ENCODE results near the gene ATP1B3. TPM values are rescaled to one million over a fixed set of nuclear protein-coding genes. Genes with fewer than 3 reads are reported as not detected.
"Not testable (repeated sequence)": the region's sequence is repeated elsewhere in the genome, so short reads cannot be mapped to it uniquely, and the experiment has no call there.

Gene ATP1B3
- total RNA-seq, 2 experiments from 2014 or later, result 106 to 119 TPM

- H3K4me3 Mint-ChIP-seq; DNase-seq; H3K36me3 Mint-ChIP-seq (ENCODE audit: low read depth); intact Hi-C loops (cut with micrococcal nuclease); H3K4me1 Mint-ChIP-seq (ENCODE audit: low read depth); H3K27me3 Mint-ChIP-seq (ENCODE audit: low read depth); H3K9me3 Mint-ChIP-seq; H3K27ac Mint-ChIP-seq: not testable (repeated sequence)
- CTCF ChIA-PET, result interaction anchor here (0.6 to 0.7 kb wide), 2 partner anchors 9 to 416 kb away, joined by 3 read pairs; no protein-coding TSS in a partner anchor
These were observed 28.2 kb upstream of the ATP1B3 start for GRCh38 chr3:141848159-141848748.

- Mint-ChIP-seq H3K9me3 (no peaks in the 10 kb centered on the region), H3K27me3 (ENCODE audit: low read depth) (no peaks in the 10 kb centered on the region), H3K4me1 (ENCODE audit: low read depth) (peaks cover 3% of the 10 kb centered on the region), H3K4me3 (no peak overlapping the region), H3K36me3 (ENCODE audit: low read depth) (no peaks in the 10 kb centered on the region), H3K27ac (no peak overlapping the region)
- intact Hi-C loops (cut with micrococcal nuclease), result no loop called here
- CTCF ChIA-PET, result interaction anchor here (0.6 kb wide), 2 partner anchors 8 to 331 kb away, joined by 3 to 4 read pairs; no protein-coding TSS in a partner anchor
- DNase-seq, result no peak
These were observed 27.2 kb upstream of the ATP1B3 start for GRCh38 chr3:141849056-141849815.

- H3K4me3 Mint-ChIP-seq, result no peak overlapping the region
- peaks cover 3% of the 10 kb centered on the region for H3K4me1 Mint-ChIP-seq (ENCODE audit: low read depth)
- H3K36me3 Mint-ChIP-seq (ENCODE audit: low read depth), result no peaks in the 10 kb centered on the region
- intact Hi-C loops (cut with micrococcal nuclease), result no loop called here
- no peaks in the 10 kb centered on the region for H3K9me3 Mint-ChIP-seq
- H3K27me3 Mint-ChIP-seq (ENCODE audit: low read depth), result no peaks in the 10 kb centered on the region
- CTCF ChIA-PET, result no interaction called here
- no peak for DNase-seq
- no peak overlapping the region for H3K27ac Mint-ChIP-seq
These were observed 25.0 kb upstream of the ATP1B3 start for GRCh38 chr3:141851411-141851810.

DNA sequence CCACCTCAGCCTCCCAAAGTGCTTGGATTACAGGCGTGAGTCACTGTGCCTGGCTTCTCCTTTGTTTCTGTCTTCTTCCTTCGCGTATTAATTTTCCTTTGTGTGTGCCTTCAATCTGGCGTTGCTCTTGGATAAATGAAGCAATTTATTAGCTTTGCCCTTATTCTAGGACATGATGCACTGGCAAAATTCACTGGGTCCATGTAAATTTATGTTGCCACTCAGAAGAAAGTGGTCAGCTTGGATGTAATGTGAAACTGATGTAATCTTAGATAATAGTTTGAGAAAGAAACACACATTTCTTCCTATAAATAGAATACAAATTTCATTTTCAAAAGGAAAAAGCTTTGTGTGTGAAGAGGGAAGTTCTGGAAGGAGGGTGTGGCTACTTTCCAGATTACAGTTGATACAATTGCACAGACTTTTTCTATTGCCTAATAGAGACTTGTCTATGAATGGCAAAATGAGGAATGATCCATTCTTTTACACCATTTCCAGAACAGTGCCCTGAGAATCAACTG lies 23.3 kb upstream of the ATP1B3 start:
- Mint-ChIP-seq H3K27ac (no peak overlapping the region), H3K4me3 (no peak overlapping the region), H3K27me3 (ENCODE audit: low read depth) (no peaks in the 10 kb centered on the region), H3K9me3 (no peaks in the 10 kb centered on the region), H3K4me1 (ENCODE audit: low read depth) (peaks cover 3% of the 10 kb centered on the region), H3K36me3 (ENCODE audit: low read depth) (no peaks in the 10 kb centered on the region)
- CTCF ChIA-PET, result no interaction called here
- DNase-seq, result no peak
- intact Hi-C loops (cut with micrococcal nuclease), result no loop called here

GRCh38 chr3:141853629-141854168 lies 22.7 kb upstream of the ATP1B3 start:
- CTCF ChIA-PET, result no interaction called here
- intact Hi-C loops (cut with micrococcal nuclease), result no loop called here
- peaks cover 3% of the 10 kb centered on the region for H3K4me1 Mint-ChIP-seq (ENCODE audit: low read depth)

GRCh38 chr3:141854599-141854998 lies 21.8 kb upstream of the ATP1B3 start:
- Mint-ChIP-seq H3K36me3 (ENCODE audit: low read depth) (no peaks in the 10 kb centered on the region), H3K9me3 (no peaks in the 10 kb centered on the region), H3K27me3 (ENCODE audit: low read depth) (no peaks in the 10 kb centered on the region), H3K4me3 (no peak overlapping the region), H3K4me1 (ENCODE audit: low read depth) (peaks cover under 1% of the 10 kb centered on the region), H3K27ac (no peak overlapping the region)
- DNase-seq, result no peak
- CTCF ChIA-PET, result no interaction called here
- intact Hi-C loops (cut with micrococcal nuclease), result no loop called here

More at GRCh38 chr3:141853629-141854168, 22.7 kb upstream of the ATP1B3 start:
- no peak for DNase-seq
- Mint-ChIP-seq H3K9me3 (no peaks in the 10 kb centered on the region), H3K27ac (no peak overlapping the region), H3K27me3 (ENCODE audit: low read depth) (no peaks in the 10 kb centered on the region), H3K36me3 (ENCODE audit: low read depth) (no peaks in the 10 kb centered on the region), H3K4me3 (no peak overlapping the region)

- intact Hi-C loops (cut with micrococcal nuclease), result no loop called here
- Mint-ChIP-seq H3K4me3 (no peak overlapping the region), H3K27me3 (ENCODE audit: low read depth) (no peaks in the 10 kb centered on the region), H3K36me3 (ENCODE audit: low read depth) (no peaks in the 10 kb centered on the region), H3K27ac (no peak overlapping the region), H3K9me3 (no peaks in the 10 kb centered on the region), H3K4me1 (ENCODE audit: low read depth) (peaks cover 4% of the 10 kb centered on the region)
- CTCF ChIA-PET, result no interaction called here
- DNase-seq, result no peak
These were observed 18.1 kb upstream of the ATP1B3 start for GRCh38 chr3:141858312-141858711.

- intact Hi-C loops (cut with micrococcal nuclease), result no loop called here
- no peak for DNase-seq
- Mint-ChIP-seq H3K36me3 (ENCODE audit: low read depth) (no peaks in the 10 kb centered on the region), H3K4me3 (no peak overlapping the region), H3K4me1 (ENCODE audit: low read depth) (peaks cover 11% of the 10 kb centered on the region), H3K9me3 (no peaks in the 10 kb centered on the region), H3K27ac (no peak overlapping the region), H3K27me3 (ENCODE audit: low read depth) (no peaks in the 10 kb centered on the region)
- CTCF ChIA-PET, result no interaction called here
These were observed 16.8 kb upstream of the ATP1B3 start for GRCh38 chr3:141859651-141860050.

- Mint-ChIP-seq H3K27ac (no peak overlapping the region), H3K9me3 (no peaks in the 10 kb centered on the region), H3K27me3 (ENCODE audit: low read depth) (no peaks in the 10 kb centered on the region), H3K4me3 (no peak overlapping the region), H3K36me3 (ENCODE audit: low read depth) (no peaks in the 10 kb centered on the region), H3K4me1 (ENCODE audit: low read depth) (peaks cover 11% of the 10 kb centered on the region)
- no peak for DNase-seq
- CTCF ChIA-PET, result no interaction called here
- intact Hi-C loops (cut with micrococcal nuclease), result no loop called here
These were observed 16.3 kb upstream of the ATP1B3 start for GRCh38 chr3:141860086-141860669.

- Mint-ChIP-seq H3K27me3 (ENCODE audit: low read depth) (no peaks in the 10 kb centered on the region), H3K9me3 (no peaks in the 10 kb centered on the region), H3K27ac (no peak overlapping the region), H3K4me3 (no peak overlapping the region), H3K4me1 (ENCODE audit: low read depth) (peaks cover 11% of the 10 kb centered on the region), H3K36me3 (ENCODE audit: low read depth) (no peaks in the 10 kb centered on the region)
- CTCF ChIA-PET, result interaction anchor here (0.6 kb wide), 2 partner anchors 52 to 414 kb away, joined by 3 to 4 read pairs; no protein-coding TSS in a partner anchor
- intact Hi-C loops (cut with micrococcal nuclease), result no loop called here
- DNase-seq, result no peak
These were observed 15.5 kb upstream of the ATP1B3 start for GRCh38 chr3:141860766-141861513.

DNA sequence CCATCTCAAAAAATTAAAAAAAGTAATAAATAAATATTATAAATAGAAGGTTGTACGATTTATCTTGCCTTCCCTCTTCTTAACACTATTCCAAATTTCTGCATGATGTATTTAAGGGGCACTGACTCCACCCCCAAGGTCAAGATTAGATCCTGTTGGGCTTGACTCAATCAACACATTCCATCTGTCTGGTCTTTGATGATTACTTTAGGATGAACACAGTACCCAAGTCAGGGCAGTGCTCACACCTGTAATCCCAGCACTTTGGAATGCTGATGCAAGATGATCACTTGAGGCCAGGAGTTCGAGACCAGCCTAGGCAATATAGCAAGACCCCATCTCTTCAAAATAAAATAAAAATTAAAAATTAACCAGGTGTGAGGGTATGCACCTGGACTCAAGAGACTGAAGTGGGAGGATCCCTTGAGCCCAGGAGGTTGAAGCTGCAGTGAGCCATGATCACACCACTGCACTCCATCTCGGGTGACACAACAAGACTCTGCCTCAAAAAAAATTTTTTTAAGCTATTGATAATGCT lies 14.1 kb upstream of the ATP1B3 start:
- no peaks in the 10 kb centered on the region for H3K36me3 Mint-ChIP-seq (ENCODE audit: low read depth)
- H3K4me3 Mint-ChIP-seq, result no peak overlapping the region
- CTCF ChIA-PET, result no interaction called here
- H3K27me3 Mint-ChIP-seq (ENCODE audit: low read depth), result no peaks in the 10 kb centered on the region
- intact Hi-C loops (cut with micrococcal nuclease), result no loop called here
- DNase-seq, result no peak
- no peaks in the 10 kb centered on the region for H3K9me3 Mint-ChIP-seq
- peaks cover 11% of the 10 kb centered on the region for H3K4me1 Mint-ChIP-seq (ENCODE audit: low read depth)
- H3K27ac Mint-ChIP-seq, result no peak overlapping the region

DNA sequence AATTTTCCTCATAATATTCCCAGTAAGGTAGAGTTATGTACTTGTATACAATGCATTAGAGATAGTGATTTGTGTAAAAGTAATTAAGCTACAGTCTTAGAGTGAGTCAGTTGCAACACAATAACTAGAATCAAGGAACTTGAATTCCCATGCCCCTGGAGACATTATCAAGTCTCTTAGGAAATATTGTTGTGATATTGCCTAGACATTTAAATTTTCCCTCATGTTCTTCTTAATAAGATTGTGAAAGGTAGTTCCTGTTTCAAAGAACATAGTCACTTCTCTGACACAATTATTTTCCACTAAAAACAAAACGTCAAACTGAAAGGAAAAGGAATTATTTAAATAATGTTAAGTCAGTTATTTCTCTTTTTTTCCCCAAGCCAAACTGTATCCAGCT lies 13.0 kb upstream of the ATP1B3 start:
- Mint-ChIP-seq H3K9me3 (no peaks in the 10 kb centered on the region), H3K27me3 (ENCODE audit: low read depth) (no peaks in the 10 kb centered on the region), H3K4me3 (no peak overlapping the region), H3K4me1 (ENCODE audit: low read depth) (peaks cover 11% of the 10 kb centered on the region), H3K27ac (no peak overlapping the region), H3K36me3 (ENCODE audit: low read depth) (no peaks in the 10 kb centered on the region)
- intact Hi-C loops (cut with micrococcal nuclease), result no loop called here
- CTCF ChIA-PET, result interaction anchor here (0.6 to 1.2 kb wide), 2 partner anchors 12 to 13 kb away, joined by 4 to 7 read pairs; no protein-coding TSS in a partner anchor
- no peak for DNase-seq

Data from activated naive CD4-positive, alpha-beta T cell treated with anti-CD3 and anti-CD28 coated beads for 36 hours (primary cell).